Osteoblast (primary cell): Measurements from ENCODE around the gene HIF3A. TPM values are rescaled to one million over a fixed set of nuclear protein-coding genes. Genes with fewer than 3 reads are reported as not detected.
A peak's percentile ranks its signal among the peaks of the same experiment; 100 is the strongest.

ENCODE experiments used
- DNase-seq: peaks from one replicate; pipeline ENCODE4 v3.0.0; 2011; ENCODE audit warnings: low spot score, mixed read lengths; ENCODE audit not compliant: insufficient read length; ENCODE audit errors: missing footprints
- H2AFZ ChIP-seq: 2 replicates; pipeline ENCODE4 v1.6.0; 2011; ENCODE audit warnings: mild to moderate bottlenecking, low read length
- H3K27ac ChIP-seq: 2 replicates; pipeline ENCODE4 v1.5.1; 2011; ENCODE audit warnings: mild to moderate bottlenecking, low read depth, low read length, moderate library complexity
- H3K27me3 ChIP-seq: 2 replicates; pipeline ENCODE4 v1.6.0; 2012; ENCODE audit warnings: mild to moderate bottlenecking, control low read depth, inconsistent platforms, low read length, moderate library complexity; ENCODE audit not compliant: insufficient read depth
- H3K36me3 ChIP-seq: 2 replicates; pipeline ENCODE4 v1.5.1; 2011; ENCODE audit warnings: mild to moderate bottlenecking, low read length, control low read depth, moderate library complexity; ENCODE audit not compliant: insufficient read depth
- H3K4me1 ChIP-seq: 2 replicates; pipeline ENCODE4 v1.5.1; 2011; ENCODE audit warnings: mild to moderate bottlenecking, low read length, control low read depth, moderate library complexity; ENCODE audit not compliant: insufficient read depth
- H3K4me2 ChIP-seq: 2 replicates; pipeline ENCODE4 v1.6.0; 2011; ENCODE audit warnings: mild to moderate bottlenecking, low read length; ENCODE audit not compliant: insufficient read depth
- H3K4me3 ChIP-seq: fragments of 200-600 bp; sonication (generic); 3 replicates; pipeline ENCODE4 v1.5.1; 2012; ENCODE audit warnings: mild to moderate bottlenecking, low read length, inconsistent platforms; ENCODE audit not compliant: insufficient read depth
- H3K79me2 ChIP-seq: 2 replicates; pipeline ENCODE4 v1.6.0; 2012; ENCODE audit warnings: mild to moderate bottlenecking, low read length, control low read depth, inconsistent platforms; ENCODE audit not compliant: insufficient read depth
- H3K9me3 ChIP-seq: 2 replicates; pipeline ENCODE4 v1.5.1; 2011; ENCODE audit warnings: low read depth, low read length, control low read depth
- H4K20me1 ChIP-seq: 2 replicates; pipeline ENCODE4 v1.6.0; 2012; ENCODE audit warnings: mild to moderate bottlenecking, low read length, control low read depth; ENCODE audit not compliant: insufficient read depth
- total RNA-seq: library from RNA; depleted of rRNA; stranded (reverse); fragments of >200 nt; gene quantifications from 2 replicates; pipeline ENCODE4 v1.2.3, GENCODE V29; 2012
- TF ChIP-seq, protein P1 (sequence below): IDR thresholded peaks from 2 replicates; pipeline ENCODE4 v1.5.1; 2011; ENCODE audit warnings: mild to moderate bottlenecking, low read depth, low read length, moderate library complexity; ENCODE audit errors: extremely low read depth

Gene HIF3A
- total RNA-seq, 1 donor, result not detected

DNA sequence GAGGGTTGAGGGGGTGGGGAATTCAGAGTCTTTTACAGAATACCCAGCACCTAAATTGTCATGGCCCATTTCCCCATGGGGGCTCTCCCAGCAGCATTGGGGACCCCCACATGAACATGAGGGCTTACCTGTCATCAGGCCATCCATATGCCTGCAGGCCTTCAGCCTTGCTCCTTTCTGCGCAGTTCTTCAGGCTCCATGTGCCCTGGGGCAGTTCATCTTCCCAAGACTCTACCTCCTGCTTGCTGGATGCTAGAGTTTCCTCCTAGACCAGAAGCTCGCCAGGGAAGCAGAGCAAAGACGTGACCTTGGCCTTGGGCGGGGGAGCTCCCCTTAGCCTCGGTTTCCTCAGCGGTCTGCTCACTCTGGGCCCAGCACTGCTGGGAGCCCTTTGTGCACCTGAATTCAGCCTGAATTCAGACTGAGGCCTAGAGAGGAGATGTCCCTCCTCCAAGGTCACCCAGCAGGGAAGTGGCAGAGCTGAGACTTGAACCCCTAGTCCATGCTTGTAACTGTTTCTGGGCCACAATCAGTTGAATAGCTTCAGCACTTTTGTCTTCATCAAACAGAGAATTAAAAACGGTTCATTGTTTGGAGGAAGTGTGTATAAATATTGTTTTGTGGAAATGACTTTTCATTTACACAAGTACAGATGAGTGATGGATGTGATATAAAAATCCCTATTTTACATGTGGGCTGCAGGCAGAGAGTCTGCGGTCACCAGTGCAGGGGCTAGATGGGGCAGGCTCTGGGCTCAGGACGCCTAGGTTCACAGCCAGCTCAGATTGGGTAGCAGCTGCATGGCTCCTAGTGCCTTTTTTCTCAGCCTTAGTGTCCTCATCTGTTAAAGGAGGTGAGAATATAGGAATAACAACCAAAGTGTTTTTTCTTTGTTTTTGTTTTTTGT is 59.6 kb downstream of the HIF3A start:
- TF ChIP-seq, protein P1, sequence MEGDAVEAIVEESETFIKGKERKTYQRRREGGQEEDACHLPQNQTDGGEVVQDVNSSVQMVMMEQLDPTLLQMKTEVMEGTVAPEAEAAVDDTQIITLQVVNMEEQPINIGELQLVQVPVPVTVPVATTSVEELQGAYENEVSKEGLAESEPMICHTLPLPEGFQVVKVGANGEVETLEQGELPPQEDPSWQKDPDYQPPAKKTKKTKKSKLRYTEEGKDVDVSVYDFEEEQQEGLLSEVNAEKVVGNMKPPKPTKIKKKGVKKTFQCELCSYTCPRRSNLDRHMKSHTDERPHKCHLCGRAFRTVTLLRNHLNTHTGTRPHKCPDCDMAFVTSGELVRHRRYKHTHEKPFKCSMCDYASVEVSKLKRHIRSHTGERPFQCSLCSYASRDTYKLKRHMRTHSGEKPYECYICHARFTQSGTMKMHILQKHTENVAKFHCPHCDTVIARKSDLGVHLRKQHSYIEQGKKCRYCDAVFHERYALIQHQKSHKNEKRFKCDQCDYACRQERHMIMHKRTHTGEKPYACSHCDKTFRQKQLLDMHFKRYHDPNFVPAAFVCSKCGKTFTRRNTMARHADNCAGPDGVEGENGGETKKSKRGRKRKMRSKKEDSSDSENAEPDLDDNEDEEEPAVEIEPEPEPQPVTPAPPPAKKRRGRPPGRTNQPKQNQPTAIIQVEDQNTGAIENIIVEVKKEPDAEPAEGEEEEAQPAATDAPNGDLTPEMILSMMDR, result no peak
- no peak for DNase-seq
- Histone ChIP-seq H3K79me2 (peaks cover 71% of the 10 kb centered on the region), H3K27ac (no peak overlapping the region), H3K4me1 (peaks cover 23% of the 10 kb centered on the region), H3K36me3 (peaks cover 26% of the 10 kb centered on the region), H3K9me3 (no peaks in the 10 kb centered on the region), H3K4me3 (no peak overlapping the region), H4K20me1 (peaks cover 16% of the 10 kb centered on the region), H3K27me3 (no peaks in the 10 kb centered on the region), H2AFZ (no peak overlapping the region), H3K4me2 (no peak overlapping the region)

DNA sequence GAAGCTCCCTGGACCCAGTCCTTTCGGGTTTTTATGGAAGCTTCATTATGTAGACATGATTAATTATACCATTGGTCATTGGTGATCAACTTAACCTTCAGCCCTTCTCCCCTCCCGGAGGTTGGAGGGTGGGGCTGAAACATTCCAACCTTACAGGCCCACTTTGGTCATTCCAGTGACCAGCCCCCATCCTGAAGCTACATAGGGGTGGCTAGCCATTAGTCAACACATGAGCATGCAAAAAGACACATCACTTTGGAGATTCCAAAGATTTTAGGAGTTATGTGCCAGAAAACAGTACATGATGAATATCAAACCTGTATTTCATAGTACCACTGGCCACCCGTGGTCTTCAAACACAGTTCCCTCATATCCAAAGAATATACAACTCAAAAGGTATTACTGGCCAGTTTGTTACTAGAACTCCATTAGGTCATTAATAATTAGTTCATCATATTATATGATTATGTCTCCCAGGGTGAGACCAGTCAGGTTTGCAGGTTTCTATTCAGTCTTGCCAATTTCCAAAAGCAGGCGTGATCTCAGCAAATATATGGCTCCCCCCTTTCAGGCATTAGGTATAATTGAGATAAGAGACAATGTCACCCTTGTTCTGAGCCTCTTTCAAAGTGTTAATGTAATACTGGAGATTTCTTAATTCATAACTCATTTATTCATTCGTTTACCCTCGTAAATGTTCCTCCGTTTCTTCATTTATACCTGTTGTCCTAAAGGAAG is 61.2 kb downstream of the HIF3A start:
- peaks cover 24% of the 10 kb centered on the region for H3K36me3 ChIP-seq
- peak overlapping the region; percentile 51 for H3K27ac ChIP-seq
- H3K9me3 ChIP-seq, result no peaks in the 10 kb centered on the region
- H3K27me3 ChIP-seq, result no peaks in the 10 kb centered on the region
- H3K4me1 ChIP-seq, result peaks cover 14% of the 10 kb centered on the region
- peak overlapping the region; percentile 60 for H3K4me2 ChIP-seq
- peaks cover 5% of the 10 kb centered on the region for H4K20me1 ChIP-seq
- no peak for DNase-seq
- TF ChIP-seq, protein P1, result no peak
- no peak overlapping the region for H2AFZ ChIP-seq
- no peak overlapping the region for H3K4me3 ChIP-seq
- peaks cover 62% of the 10 kb centered on the region for H3K79me2 ChIP-seq

DNA sequence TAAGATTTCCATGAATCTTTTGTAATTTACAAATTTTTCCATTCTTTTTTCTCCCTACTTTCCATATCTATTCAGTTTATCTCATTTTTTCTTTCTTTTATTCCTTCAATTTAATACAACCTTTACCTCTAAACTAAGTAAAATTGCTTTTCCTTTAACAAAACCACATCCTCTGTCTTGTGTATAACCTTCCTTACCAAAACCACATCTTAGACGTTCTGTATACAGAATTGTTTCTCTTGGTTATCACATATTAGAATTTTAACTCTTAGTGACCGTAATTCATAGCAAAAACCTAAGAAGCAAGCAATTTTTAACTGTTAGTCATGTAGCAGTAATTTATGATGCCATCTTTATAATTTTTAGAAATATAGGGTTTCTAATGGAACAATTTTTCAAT is 65.1 kb downstream of the HIF3A start:
- TF ChIP-seq, protein P1, result no peak
- no peak overlapping the region for H2AFZ ChIP-seq

DNA sequence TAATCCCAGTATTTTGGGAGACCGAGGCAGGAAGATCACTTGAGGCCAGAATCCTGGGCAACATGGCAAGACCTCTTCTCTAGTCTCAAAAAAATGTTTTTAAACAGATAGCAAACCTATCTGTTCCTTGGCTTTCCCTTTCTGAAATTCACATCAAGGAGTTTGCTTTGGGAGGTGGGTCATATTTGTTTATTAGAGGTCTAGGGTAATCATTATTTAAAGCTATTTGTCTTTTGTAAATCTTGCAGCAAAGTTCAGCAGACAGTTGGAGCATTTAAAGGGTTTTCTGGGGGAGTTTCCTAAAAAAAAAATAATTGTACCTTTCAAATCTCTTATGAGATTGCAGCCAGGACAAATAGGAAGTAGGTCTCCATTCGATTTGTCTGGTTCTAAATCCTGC is 67.5 kb downstream of the HIF3A start:
- no peak overlapping the region for H2AFZ ChIP-seq
- TF ChIP-seq, protein P1, result no peak
- H3K27ac ChIP-seq, result no peak overlapping the region
- H3K9me3 ChIP-seq, result no peaks in the 10 kb centered on the region
- H3K4me1 ChIP-seq, result no peaks in the 10 kb centered on the region
- H3K27me3 ChIP-seq, result no peaks in the 10 kb centered on the region
- H3K4me3 ChIP-seq, result no peak overlapping the region
- peaks cover 5% of the 10 kb centered on the region for H4K20me1 ChIP-seq
- no peak for DNase-seq
- H3K36me3 ChIP-seq, result peaks cover 15% of the 10 kb centered on the region
- H3K79me2 ChIP-seq, result peaks cover 45% of the 10 kb centered on the region
- H3K4me2 ChIP-seq, result no peak overlapping the region

More for the DNA sequence above, 65.1 kb downstream of the HIF3A start:
- no peak overlapping the region for H3K4me2 ChIP-seq
- H3K79me2 ChIP-seq, result peaks cover 49% of the 10 kb centered on the region
- H3K4me3 ChIP-seq, result no peak overlapping the region
- no peaks in the 10 kb centered on the region for H3K9me3 ChIP-seq
- peaks cover 11% of the 10 kb centered on the region for H3K36me3 ChIP-seq
- H4K20me1 ChIP-seq, result peaks cover 5% of the 10 kb centered on the region
- H3K27ac ChIP-seq, result no peak overlapping the region
- H3K27me3 ChIP-seq, result no peaks in the 10 kb centered on the region
- no peak for DNase-seq
- H3K4me1 ChIP-seq, result peaks cover 14% of the 10 kb centered on the region
